ENCODE data around the gene RHBDL3. TPM values are rescaled to one million over a fixed set of nuclear protein-coding genes. Genes with fewer than 3 reads are reported as not detected.

The RHBDL3 gene
- total RNA-seq, 1 experiment from 2014 or later: not detected

GRCh38 chr17:32305049-32305448 is 39.4 kb downstream of the RHBDL3 start:
- ATAC-seq: no peak
- CTCF ChIA-PET: no interaction called here

GRCh38 chr17:32307658-32308057 is 42.0 kb downstream of the RHBDL3 start:
- no TSS peak for BruUV-seq (replicated peaks)
- ChIA-PET CTCF (no interaction called here), POLR2A (ENCODE audit: unreplicated experiment) (interaction anchor here (0.5 kb wide), 1 partner anchor 68 kb away, joined by 3 read pairs; no protein-coding TSS in a partner anchor)

More at GRCh38 chr17:32305049-32305448, 39.4 kb downstream of the RHBDL3 start:
- H3K27me3 ChIP-seq (ENCODE audit: low read length): no peaks in the 10 kb centered on the region
- DNase-seq: no peak
- H3K9me3 ChIP-seq (ENCODE audit: low read length): no peaks in the 10 kb centered on the region
- no peak overlapping the region for H3K27ac ChIP-seq (ENCODE audit: low read length)
- H4K20me1 ChIP-seq (ENCODE audit: low read length): no peaks in the 10 kb centered on the region
- no peak overlapping the region for H3K9ac ChIP-seq (ENCODE audit: low read length)
- intact Hi-C loops (cut with micrococcal nuclease): no loop called here
- no peaks in the 10 kb centered on the region for H3K79me2 ChIP-seq (ENCODE audit: low read length)
- POLR2A ChIA-PET (ENCODE audit: unreplicated experiment): no interaction called here
- H3K9me2 ChIP-seq (replicated peaks; ENCODE audit: low read length): no peaks in the 10 kb centered on the region
- TF ChIP-seq EZH2phosphoT487 (IDR thresholded peaks at IDR 0.05; ENCODE audit: borderline replicate concordance, low read length) (no peak), EZH2 (IDR thresholded peaks at IDR 0.05; ENCODE audit: low read length, unreplicated experiment) (no peak)
- TF ChIP-seq, protein P1, sequence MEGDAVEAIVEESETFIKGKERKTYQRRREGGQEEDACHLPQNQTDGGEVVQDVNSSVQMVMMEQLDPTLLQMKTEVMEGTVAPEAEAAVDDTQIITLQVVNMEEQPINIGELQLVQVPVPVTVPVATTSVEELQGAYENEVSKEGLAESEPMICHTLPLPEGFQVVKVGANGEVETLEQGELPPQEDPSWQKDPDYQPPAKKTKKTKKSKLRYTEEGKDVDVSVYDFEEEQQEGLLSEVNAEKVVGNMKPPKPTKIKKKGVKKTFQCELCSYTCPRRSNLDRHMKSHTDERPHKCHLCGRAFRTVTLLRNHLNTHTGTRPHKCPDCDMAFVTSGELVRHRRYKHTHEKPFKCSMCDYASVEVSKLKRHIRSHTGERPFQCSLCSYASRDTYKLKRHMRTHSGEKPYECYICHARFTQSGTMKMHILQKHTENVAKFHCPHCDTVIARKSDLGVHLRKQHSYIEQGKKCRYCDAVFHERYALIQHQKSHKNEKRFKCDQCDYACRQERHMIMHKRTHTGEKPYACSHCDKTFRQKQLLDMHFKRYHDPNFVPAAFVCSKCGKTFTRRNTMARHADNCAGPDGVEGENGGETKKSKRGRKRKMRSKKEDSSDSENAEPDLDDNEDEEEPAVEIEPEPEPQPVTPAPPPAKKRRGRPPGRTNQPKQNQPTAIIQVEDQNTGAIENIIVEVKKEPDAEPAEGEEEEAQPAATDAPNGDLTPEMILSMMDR (conservative IDR thresholded peaks at IDR 0.05; ENCODE audit: low read depth, low read length): no peak
- no TSS peak for BruUV-seq (replicated peaks)
- H2AFZ ChIP-seq (ENCODE audit: low read length): no peak overlapping the region
- no peaks in the 10 kb centered on the region for H3K36me3 ChIP-seq (ENCODE audit: low read depth, low read length)
- H3K4me1 ChIP-seq (ENCODE audit: insufficient read depth, low read length): no peaks in the 10 kb centered on the region
- H3F3A ChIP-seq (ENCODE audit: low read length, unreplicated experiment): no peaks in the 10 kb centered on the region
- no peak overlapping the region for H3K4me2 ChIP-seq (ENCODE audit: low read length)
- no peak overlapping the region for H3K4me3 ChIP-seq (ENCODE audit: low read length)

GRCh38 chr17:32311028-32311536 is 45.5 kb downstream of the RHBDL3 start:
- DNase-seq: no peak
- no peaks in the 10 kb centered on the region for H3K9me3 ChIP-seq (ENCODE audit: low read length)
- no TSS peak for BruUV-seq (replicated peaks)
- intact Hi-C loops (cut with micrococcal nuclease): no loop called here
- no peaks in the 10 kb centered on the region for H4K20me1 ChIP-seq (ENCODE audit: low read length)
- H3K27me3 ChIP-seq (ENCODE audit: low read length): peaks cover 4% of the 10 kb centered on the region; the same call in 1 of the 2 replicates
- H3K9me2 ChIP-seq (replicated peaks; ENCODE audit: low read length): no peaks in the 10 kb centered on the region
- no peak for ATAC-seq
- H3K4me2 ChIP-seq (ENCODE audit: low read length): no peak overlapping the region
- no peak overlapping the region for H2AFZ ChIP-seq (ENCODE audit: low read length)
- H3F3A ChIP-seq (ENCODE audit: low read length, unreplicated experiment): no peaks in the 10 kb centered on the region
- no peaks in the 10 kb centered on the region for H3K79me2 ChIP-seq (ENCODE audit: low read length)
- no peak overlapping the region for H3K4me3 ChIP-seq (ENCODE audit: low read length)
- POLR2A ChIA-PET (ENCODE audit: unreplicated experiment): no interaction called here
- no peaks in the 10 kb centered on the region for H3K36me3 ChIP-seq (ENCODE audit: low read depth, low read length)
- no peaks in the 10 kb centered on the region for H3K4me1 ChIP-seq (ENCODE audit: insufficient read depth, low read length)
- no peak overlapping the region for H3K27ac ChIP-seq (ENCODE audit: low read length)
- no peak for TF ChIP-seq EZH2phosphoT487 (IDR thresholded peaks at IDR 0.05; ENCODE audit: borderline replicate concordance, low read length)
- TF ChIP-seq, protein P1 (conservative IDR thresholded peaks at IDR 0.05; ENCODE audit: low read depth, low read length): no peak
- TF ChIP-seq EZH2 (IDR thresholded peaks at IDR 0.05; ENCODE audit: low read length, unreplicated experiment): no peak
- CTCF ChIA-PET: no interaction called here
- no peak overlapping the region for H3K9ac ChIP-seq (ENCODE audit: low read length)

More at GRCh38 chr17:32307658-32308057, 42.0 kb downstream of the RHBDL3 start:
- no peak overlapping the region for H3K4me2 ChIP-seq (ENCODE audit: low read length)
- ATAC-seq (no peak), DNase-seq (no peak)
- H3K79me2 ChIP-seq (ENCODE audit: low read length): no peaks in the 10 kb centered on the region
- H3K36me3 ChIP-seq (ENCODE audit: low read depth, low read length): no peaks in the 10 kb centered on the region
- no peak overlapping the region for H3K27ac ChIP-seq (ENCODE audit: low read length)
- intact Hi-C loops (cut with micrococcal nuclease): no loop called here
- no peaks in the 10 kb centered on the region for H4K20me1 ChIP-seq (ENCODE audit: low read length)
- H3K4me3 ChIP-seq (ENCODE audit: low read length): no peak overlapping the region
- no peak overlapping the region for H2AFZ ChIP-seq (ENCODE audit: low read length)
- TF ChIP-seq, protein P1 (conservative IDR thresholded peaks at IDR 0.05; ENCODE audit: low read depth, low read length): no peak
- TF ChIP-seq EZH2 (IDR thresholded peaks at IDR 0.05; ENCODE audit: low read length, unreplicated experiment) (no peak), EZH2phosphoT487 (IDR thresholded peaks at IDR 0.05; ENCODE audit: borderline replicate concordance, low read length) (no peak)
- no peaks in the 10 kb centered on the region for H3K4me1 ChIP-seq (ENCODE audit: insufficient read depth, low read length)
- no peaks in the 10 kb centered on the region for H3F3A ChIP-seq (ENCODE audit: low read length, unreplicated experiment)
- no peaks in the 10 kb centered on the region for H3K9me2 ChIP-seq (replicated peaks; ENCODE audit: low read length)
- no peak overlapping the region for H3K9ac ChIP-seq (ENCODE audit: low read length)
- H3K27me3 ChIP-seq (ENCODE audit: low read length): no peaks in the 10 kb centered on the region
- no peaks in the 10 kb centered on the region for H3K9me3 ChIP-seq (ENCODE audit: low read length)
